Measurements from ENCODE around the gene RELL2. TPM values are rescaled to one million over a fixed set of nuclear protein-coding genes. Genes with fewer than 3 reads are reported as not detected.

The RELL2 gene
- total RNA-seq, 1 experiment from 2014 or later, result 9.8 TPM

DNA sequence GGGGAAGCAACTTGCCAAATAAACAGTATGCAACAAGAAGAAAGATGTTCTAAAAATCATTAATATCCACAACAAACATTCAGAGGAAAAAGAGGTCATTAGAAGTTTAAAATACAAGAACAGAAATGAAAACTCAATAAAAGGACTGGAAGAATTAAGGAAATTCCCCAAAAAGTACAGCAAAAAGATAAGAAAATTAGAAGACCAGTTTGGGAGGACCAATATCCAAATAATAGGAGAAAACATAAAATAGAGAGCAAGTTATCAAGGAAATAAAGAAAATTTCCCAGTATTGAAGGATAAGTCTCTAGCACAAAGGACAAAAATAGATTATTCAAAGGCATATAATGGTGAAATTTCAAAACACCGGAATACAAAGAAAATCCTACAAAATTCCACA is 39.9 kb upstream of the RELL2 start:
- Histone ChIP-seq H3K56ac (ENCODE audit: insufficient read length, low read depth, low read length) (no peak overlapping the region), H2BK20ac (ENCODE audit: low read depth, low read length, poor library complexity, severe bottlenecking) (no peak overlapping the region), H4K20me1 (ENCODE audit: control insufficient read depth, insufficient read depth, insufficient read length) (no peaks in the 10 kb centered on the region), H2AFZ (ENCODE audit: low read length) (no peak overlapping the region), H3K23ac (ENCODE audit: insufficient read length, low read depth, low read length) (no peak overlapping the region), H3K4me2 (ENCODE audit: insufficient read depth, insufficient read length, low read length) (no peak overlapping the region), H2BK12ac (ENCODE audit: insufficient read length, low read depth, low read length) (no peak overlapping the region), H4K5ac (ENCODE audit: insufficient read length, low read depth, low read length) (no peak overlapping the region), H3K27ac (ENCODE audit: insufficient read length, low read depth, low read length) (no peak overlapping the region), H3K27me3 (ENCODE audit: insufficient read depth, low read length) (no peaks in the 10 kb centered on the region), H3K14ac (ENCODE audit: insufficient read depth, low read length) (no peak overlapping the region), H2BK120ac (ENCODE audit: low read depth, low read length, poor library complexity, severe bottlenecking) (no peak overlapping the region), H3K79me1 (ENCODE audit: insufficient read depth, low read depth, low read length, poor library complexity, severe bottlenecking) (peaks cover 3% of the 10 kb centered on the region), H3K4me1 (ENCODE audit: insufficient read depth, low read length) (no peaks in the 10 kb centered on the region), H4K8ac (replicated peaks; ENCODE audit: insufficient read length, low read depth, low read length) (no peak overlapping the region), H3K79me2 (ENCODE audit: insufficient read depth, low read length) (peaks cover 5% of the 10 kb centered on the region; the same call in 1 of the 2 replicates), H2AK5ac (ENCODE audit: insufficient read length, low read length) (no peak overlapping the region), H2BK5ac (ENCODE audit: insufficient read length, low read length) (no peak overlapping the region), H3K18ac (ENCODE audit: insufficient read length, low read depth, low read length) (no peak overlapping the region), H3T11ph (ENCODE audit: low read length) (no peak overlapping the region), H3K9ac (ENCODE audit: extremely low read depth, insufficient read length, low read length) (no peak overlapping the region), H3K9me3 (ENCODE audit: control insufficient read depth, low read depth, low read length) (no peaks in the 10 kb centered on the region), H2BK15ac (ENCODE audit: low read depth, low read length) (no peak overlapping the region), H4K91ac (ENCODE audit: insufficient read length, low read depth, low read length) (no peak overlapping the region), H3K4ac (ENCODE audit: low read depth, low read length) (no peak overlapping the region), H3K23me2 (ENCODE audit: insufficient read length, low read depth, low read length, poor library complexity, severe bottlenecking) (no peaks in the 10 kb centered on the region)
- Mint-ChIP-seq H3K4me1 (peaks cover 2 to 4% of the 10 kb centered on the region in 2 experiments; a peak in 1 of 4 replicates), H3K36me3 (ENCODE audit: insufficient read depth in 1 of 3, low read depth in 3 of 3) (peaks cover 0 to 4% (median 2%) of the 10 kb centered on the region in 3 experiments; a peak in 1 of 7 replicates), H3K27ac (0 out of 7 replicates have a peak overlapping the region, but pooled peaks of 2 of the 3 experiments have one; percentile 0 to 5), H3K9me3 (no peaks in the 10 kb centered on the region), H3K4me3 (no peak overlapping the region), H3K27me3 (ENCODE audit: low read depth) (no peaks in the 10 kb centered on the region)
- no peak for DNase-seq
- WGBS (ENCODE audit: extremely low coverage, insufficient read length, low lambda C conversion rate), result no CpG with 5 or more reads among the region's 1 CpG
- TF ChIP-seq, protein P1, sequence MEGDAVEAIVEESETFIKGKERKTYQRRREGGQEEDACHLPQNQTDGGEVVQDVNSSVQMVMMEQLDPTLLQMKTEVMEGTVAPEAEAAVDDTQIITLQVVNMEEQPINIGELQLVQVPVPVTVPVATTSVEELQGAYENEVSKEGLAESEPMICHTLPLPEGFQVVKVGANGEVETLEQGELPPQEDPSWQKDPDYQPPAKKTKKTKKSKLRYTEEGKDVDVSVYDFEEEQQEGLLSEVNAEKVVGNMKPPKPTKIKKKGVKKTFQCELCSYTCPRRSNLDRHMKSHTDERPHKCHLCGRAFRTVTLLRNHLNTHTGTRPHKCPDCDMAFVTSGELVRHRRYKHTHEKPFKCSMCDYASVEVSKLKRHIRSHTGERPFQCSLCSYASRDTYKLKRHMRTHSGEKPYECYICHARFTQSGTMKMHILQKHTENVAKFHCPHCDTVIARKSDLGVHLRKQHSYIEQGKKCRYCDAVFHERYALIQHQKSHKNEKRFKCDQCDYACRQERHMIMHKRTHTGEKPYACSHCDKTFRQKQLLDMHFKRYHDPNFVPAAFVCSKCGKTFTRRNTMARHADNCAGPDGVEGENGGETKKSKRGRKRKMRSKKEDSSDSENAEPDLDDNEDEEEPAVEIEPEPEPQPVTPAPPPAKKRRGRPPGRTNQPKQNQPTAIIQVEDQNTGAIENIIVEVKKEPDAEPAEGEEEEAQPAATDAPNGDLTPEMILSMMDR (conservative IDR thresholded peaks at IDR 0.05), result no peak
